ENCODE results near the gene ZNF526. TPM values are rescaled to one million over a fixed set of nuclear protein-coding genes. Genes with fewer than 3 reads are reported as not detected.

ZNF526 gene
- total RNA-seq, 1 experiment from 2014 or later = 13.1 TPM

DNA sequence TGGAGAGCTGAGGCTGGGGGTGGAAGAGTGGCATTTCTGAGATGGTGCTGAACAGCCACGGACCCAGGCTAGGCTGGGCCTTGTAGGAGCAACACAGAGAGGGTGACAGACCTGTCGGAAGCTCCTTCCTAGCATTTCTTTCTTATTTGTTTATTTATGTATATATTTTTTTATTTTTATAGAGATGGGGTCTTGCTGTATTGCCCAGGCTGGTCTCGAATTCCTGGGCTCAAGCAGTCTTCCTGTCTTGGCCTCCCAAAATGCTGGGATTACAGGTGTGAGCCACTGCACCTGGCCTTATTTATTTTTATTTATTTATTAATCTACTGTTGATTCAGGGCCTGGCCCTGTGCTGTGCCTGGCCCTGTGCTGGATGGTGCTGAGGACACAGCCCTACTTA, 55.4 kb downstream of the ZNF526 start (continued):
- TF ChIP-seq, protein P1, sequence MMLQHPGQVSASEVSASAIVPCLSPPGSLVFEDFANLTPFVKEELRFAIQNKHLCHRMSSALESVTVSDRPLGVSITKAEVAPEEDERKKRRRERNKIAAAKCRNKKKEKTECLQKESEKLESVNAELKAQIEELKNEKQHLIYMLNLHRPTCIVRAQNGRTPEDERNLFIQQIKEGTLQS (IDR thresholded peaks at IDR 0.05) = no peak
- no peak for TF ChIP-seq TCF7L2 (IDR thresholded peaks at IDR 0.05; ENCODE audit: borderline replicate concordance, extremely low read depth, insufficient read depth, insufficient read length)
- TF ChIP-seq, protein P2, sequence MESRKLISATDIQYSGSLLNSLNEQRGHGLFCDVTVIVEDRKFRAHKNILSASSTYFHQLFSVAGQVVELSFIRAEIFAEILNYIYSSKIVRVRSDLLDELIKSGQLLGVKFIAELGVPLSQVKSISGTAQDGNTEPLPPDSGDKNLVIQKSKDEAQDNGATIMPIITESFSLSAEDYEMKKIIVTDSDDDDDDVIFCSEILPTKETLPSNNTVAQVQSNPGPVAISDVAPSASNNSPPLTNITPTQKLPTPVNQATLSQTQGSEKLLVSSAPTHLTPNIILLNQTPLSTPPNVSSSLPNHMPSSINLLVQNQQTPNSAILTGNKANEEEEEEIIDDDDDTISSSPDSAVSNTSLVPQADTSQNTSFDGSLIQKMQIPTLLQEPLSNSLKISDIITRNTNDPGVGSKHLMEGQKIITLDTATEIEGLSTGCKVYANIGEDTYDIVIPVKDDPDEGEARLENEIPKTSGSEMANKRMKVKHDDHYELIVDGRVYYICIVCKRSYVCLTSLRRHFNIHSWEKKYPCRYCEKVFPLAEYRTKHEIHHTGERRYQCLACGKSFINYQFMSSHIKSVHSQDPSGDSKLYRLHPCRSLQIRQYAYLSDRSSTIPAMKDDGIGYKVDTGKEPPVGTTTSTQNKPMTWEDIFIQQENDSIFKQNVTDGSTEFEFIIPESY (IDR thresholded peaks at IDR 0.05; ENCODE audit: extremely low read depth, insufficient replicate concordance, low read length) = no peak

DNA sequence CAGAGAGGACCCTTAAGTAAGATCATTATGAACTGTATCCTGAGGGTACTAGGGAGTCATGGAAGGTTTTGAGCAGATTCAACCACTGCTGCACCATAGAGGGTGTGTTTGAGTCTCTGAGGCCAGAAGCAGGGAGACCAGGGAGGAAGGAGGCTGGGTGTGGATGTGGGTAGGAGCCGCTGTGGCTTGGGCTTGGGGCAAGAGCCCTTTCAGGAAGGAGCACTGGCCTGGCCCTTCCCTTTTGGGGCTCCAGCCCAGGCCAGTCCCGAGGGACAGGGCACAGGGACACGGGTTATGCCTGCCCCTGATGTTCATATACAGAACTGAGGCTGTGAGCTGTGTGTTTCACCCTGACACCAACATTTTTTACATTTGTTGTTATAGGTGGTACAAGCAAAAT, 56.2 kb downstream of the ZNF526 start:
- peaks cover 23 to 37% of the 10 kb centered on the region in 2 experiments for H3K4me1 ChIP-seq (ENCODE audit: control insufficient read depth in 1 of 2, insufficient read depth in 2 of 2, low read length in 2 of 2)
- intact Hi-C loops (cut with micrococcal nuclease) = no loop called here
- no peak for DNase-seq (ENCODE audit: low read depth, low spot score)
- no peaks in the 10 kb centered on the region for H3K27me3 ChIP-seq (ENCODE audit: insufficient read depth, low read length)
- H3K4me3 ChIP-seq (replicated peaks in 1 of 2; ENCODE audit: low read depth in 1 of 2, low read length in 2 of 2) = no peak overlapping the region
- no peak overlapping the region for H3K9ac ChIP-seq (ENCODE audit: low read length)
- H4K20me1 ChIP-seq (ENCODE audit: insufficient read depth) = no peaks in the 10 kb centered on the region
- H3K79me2 ChIP-seq (ENCODE audit: insufficient read depth, low read length) = peaks cover under 1% of the 10 kb centered on the region; the same call in 1 of the 2 replicates
- H2AFZ ChIP-seq (ENCODE audit: low read depth, low read length, poor library complexity, severe bottlenecking) = no peak overlapping the region
- no TSS peak for BruUV-seq (replicated peaks)
- TF ChIP-seq, protein P1 (IDR thresholded peaks at IDR 0.05) = no peak
- TF ChIP-seq YY1 (IDR thresholded peaks at IDR 0.05; ENCODE audit: extremely low read depth, insufficient replicate concordance, low read depth, low read length) (no peak), EZH2phosphoT487 (IDR thresholded peaks at IDR 0.05; ENCODE audit: borderline replicate concordance) (no peak), SP1 (IDR thresholded peaks at IDR 0.05; ENCODE audit: low read depth) (no peak), ZFX (IDR thresholded peaks at IDR 0.05) (no peak), CEBPB (IDR thresholded peaks at IDR 0.05; ENCODE audit: low read depth) (no peak), POLR2AphosphoS5 (IDR thresholded peaks at IDR 0.05; ENCODE audit: low read depth, low read length) (no peak), EGR1 (IDR thresholded peaks at IDR 0.05; ENCODE audit: low read depth) (no peak), JUND (IDR thresholded peaks at IDR 0.05) (no peak), ZNF274 (IDR thresholded peaks at IDR 0.05; ENCODE audit: low read depth, low read length) (no peak), POLR2A (IDR thresholded peaks at IDR 0.05; ENCODE audit: borderline replicate concordance, extremely low read depth, insufficient read depth, insufficient read length) (no peak)
- TF ChIP-seq, protein P3, sequence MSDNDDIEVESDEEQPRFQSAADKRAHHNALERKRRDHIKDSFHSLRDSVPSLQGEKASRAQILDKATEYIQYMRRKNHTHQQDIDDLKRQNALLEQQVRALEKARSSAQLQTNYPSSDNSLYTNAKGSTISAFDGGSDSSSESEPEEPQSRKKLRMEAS (IDR thresholded peaks at IDR 0.05) = no peak
- TF ChIP-seq, protein P2 (IDR thresholded peaks at IDR 0.05; ENCODE audit: extremely low read depth, insufficient replicate concordance, low read length) = no peak
- TF ChIP-seq, protein P4, sequence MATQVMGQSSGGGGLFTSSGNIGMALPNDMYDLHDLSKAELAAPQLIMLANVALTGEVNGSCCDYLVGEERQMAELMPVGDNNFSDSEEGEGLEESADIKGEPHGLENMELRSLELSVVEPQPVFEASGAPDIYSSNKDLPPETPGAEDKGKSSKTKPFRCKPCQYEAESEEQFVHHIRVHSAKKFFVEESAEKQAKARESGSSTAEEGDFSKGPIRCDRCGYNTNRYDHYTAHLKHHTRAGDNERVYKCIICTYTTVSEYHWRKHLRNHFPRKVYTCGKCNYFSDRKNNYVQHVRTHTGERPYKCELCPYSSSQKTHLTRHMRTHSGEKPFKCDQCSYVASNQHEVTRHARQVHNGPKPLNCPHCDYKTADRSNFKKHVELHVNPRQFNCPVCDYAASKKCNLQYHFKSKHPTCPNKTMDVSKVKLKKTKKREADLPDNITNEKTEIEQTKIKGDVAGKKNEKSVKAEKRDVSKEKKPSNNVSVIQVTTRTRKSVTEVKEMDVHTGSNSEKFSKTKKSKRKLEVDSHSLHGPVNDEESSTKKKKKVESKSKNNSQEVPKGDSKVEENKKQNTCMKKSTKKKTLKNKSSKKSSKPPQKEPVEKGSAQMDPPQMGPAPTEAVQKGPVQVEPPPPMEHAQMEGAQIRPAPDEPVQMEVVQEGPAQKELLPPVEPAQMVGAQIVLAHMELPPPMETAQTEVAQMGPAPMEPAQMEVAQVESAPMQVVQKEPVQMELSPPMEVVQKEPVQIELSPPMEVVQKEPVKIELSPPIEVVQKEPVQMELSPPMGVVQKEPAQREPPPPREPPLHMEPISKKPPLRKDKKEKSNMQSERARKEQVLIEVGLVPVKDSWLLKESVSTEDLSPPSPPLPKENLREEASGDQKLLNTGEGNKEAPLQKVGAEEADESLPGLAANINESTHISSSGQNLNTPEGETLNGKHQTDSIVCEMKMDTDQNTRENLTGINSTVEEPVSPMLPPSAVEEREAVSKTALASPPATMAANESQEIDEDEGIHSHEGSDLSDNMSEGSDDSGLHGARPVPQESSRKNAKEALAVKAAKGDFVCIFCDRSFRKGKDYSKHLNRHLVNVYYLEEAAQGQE (IDR thresholded peaks at IDR 0.05; ENCODE audit: low read depth) = no peak
- ChIA-PET CTCF (interaction anchor here (2.1 kb wide), 1 partner anchor 30 kb away, joined by 8 read pairs; no protein-coding TSS in a partner anchor), RAD21 (ENCODE audit: low non-redundant PET in 1 of 2, low total read pairs in 2 of 2, uncharacterized antibody in 2 of 2, unreplicated experiment in 2 of 2) (no interaction called here), POLR2A (no interaction called here)
- no peaks in the 10 kb centered on the region for H3K9me2 ChIP-seq (ENCODE audit: insufficient read depth)
- peaks cover 3 to 5% of the 10 kb centered on the region in 2 experiments; a peak in 2 of 4 replicates for H3K36me3 ChIP-seq (ENCODE audit: control insufficient read depth in 1 of 2, insufficient read depth in 2 of 2, low read length in 2 of 2)
- no peak overlapping the region for H3K27ac ChIP-seq (ENCODE audit: low read depth, low read length)
- H3K4me2 ChIP-seq (ENCODE audit: low read length) = no peak overlapping the region
- ATAC-seq = no peak
- no peaks in the 10 kb centered on the region for H3K9me3 ChIP-seq (ENCODE audit: control insufficient read depth in 1 of 2, insufficient read depth in 1 of 2, low read depth in 1 of 2, low read length in 2 of 2)
